Measurements from ENCODE around the gene SIGLEC1.
A peak's percentile ranks its signal among the peaks of the same experiment; 100 is the strongest.

SIGLEC1 gene

GRCh38 chr20:3712279-3712873, at the start of gene SIGLEC1:
TSS of gene SIGLEC1 (minus strand) at chr20:3712600. CDS start at chr20:3707128, 5,472 bp downstream.
- peaks cover 2% of the 10 kb centered on the region for H3K36me3 Mint-ChIP-seq (ENCODE audit: insufficient read depth)
- no peak within 1 kb of the TSS for H3K27ac Mint-ChIP-seq (ENCODE audit: low read depth)
- H3K9me3 Mint-ChIP-seq = no peaks in the 10 kb centered on the region
- no peak for ATAC-seq (replicated peaks; ENCODE audit: extremely low read depth, poor library complexity, severe bottlenecking)
- H3K27me3 Mint-ChIP-seq = peaks cover 27% of the 10 kb centered on the region
- peaks cover 8% of the 10 kb centered on the region for H3K4me1 Mint-ChIP-seq
- no peak for DNase-seq (ENCODE audit: low spot score in 2 of 2)
- no peak within 1 kb of the TSS for H3K4me3 Mint-ChIP-seq

- Mint-ChIP-seq H3K36me3 (ENCODE audit: insufficient read depth) (peaks cover 4% of the 10 kb centered on the region), H3K27ac (ENCODE audit: low read depth) (no peak overlapping the region), H3K4me1 (peaks cover 6% of the 10 kb centered on the region), H3K9me3 (no peaks in the 10 kb centered on the region), H3K27me3 (no peaks in the 10 kb centered on the region), H3K4me3 (no peak overlapping the region)
- ATAC-seq (replicated peaks; ENCODE audit: extremely low read depth, poor library complexity, severe bottlenecking) (no peak), DNase-seq (ENCODE audit: low spot score in 2 of 2) (no peak)
Measured at GRCh38 chr20:3760655-3761348, 48.4 kb upstream of the SIGLEC1 start.

- H3K27me3 Mint-ChIP-seq = no peaks in the 10 kb centered on the region
- no peak overlapping the region for H3K4me3 Mint-ChIP-seq
- H3K36me3 Mint-ChIP-seq (ENCODE audit: insufficient read depth) = peaks cover 4% of the 10 kb centered on the region
- DNase-seq (ENCODE audit: low spot score in 2 of 2) (no peak), ATAC-seq (replicated peaks; ENCODE audit: extremely low read depth, poor library complexity, severe bottlenecking) (no peak)
- no peak overlapping the region for H3K27ac Mint-ChIP-seq (ENCODE audit: low read depth)
- no peaks in the 10 kb centered on the region for H3K4me1 Mint-ChIP-seq
- no peaks in the 10 kb centered on the region for H3K9me3 Mint-ChIP-seq
Measured at GRCh38 chr20:3759884-3760283, 47.5 kb upstream of the SIGLEC1 start.

- Mint-ChIP-seq H3K27me3 (no peaks in the 10 kb centered on the region), H3K27ac (ENCODE audit: low read depth) (no peak overlapping the region), H3K4me3 (no peak overlapping the region), H3K36me3 (ENCODE audit: insufficient read depth) (peaks cover 4% of the 10 kb centered on the region), H3K9me3 (no peaks in the 10 kb centered on the region), H3K4me1 (no peaks in the 10 kb centered on the region)
- DNase-seq (ENCODE audit: low spot score in 2 of 2) (no peak), ATAC-seq (replicated peaks; ENCODE audit: extremely low read depth, poor library complexity, severe bottlenecking) (no peak)
Measured at GRCh38 chr20:3759316-3759823, 47.0 kb upstream of the SIGLEC1 start.

- Mint-ChIP-seq H3K27me3 (no peaks in the 10 kb centered on the region), H3K36me3 (ENCODE audit: insufficient read depth) (peaks cover 4% of the 10 kb centered on the region), H3K9me3 (no peaks in the 10 kb centered on the region), H3K27ac (ENCODE audit: low read depth) (no peak overlapping the region), H3K4me3 (no peak overlapping the region), H3K4me1 (no peaks in the 10 kb centered on the region)
- DNase-seq (ENCODE audit: low spot score in 2 of 2) (no peak), ATAC-seq (replicated peaks; ENCODE audit: extremely low read depth, poor library complexity, severe bottlenecking) (no peak)
Measured at GRCh38 chr20:3758566-3758965, 46.2 kb upstream of the SIGLEC1 start.

- no peak for DNase-seq (ENCODE audit: low spot score in 2 of 2)
- Mint-ChIP-seq H3K9me3 (no peaks in the 10 kb centered on the region), H3K27me3 (no peaks in the 10 kb centered on the region), H3K27ac (ENCODE audit: low read depth) (no peak overlapping the region), H3K4me3 (no peak overlapping the region), H3K36me3 (ENCODE audit: insufficient read depth) (peaks cover 2% of the 10 kb centered on the region), H3K4me1 (peaks cover 5% of the 10 kb centered on the region)
- ATAC-seq (replicated peaks; ENCODE audit: extremely low read depth, poor library complexity, severe bottlenecking) = no peak
Measured at GRCh38 chr20:3757268-3757667, 44.9 kb upstream of the SIGLEC1 start.

GRCh38 chr20:3755814-3756480, 43.5 kb upstream of the SIGLEC1 start:
- Mint-ChIP-seq H3K4me1 (peaks cover 9% of the 10 kb centered on the region), H3K36me3 (ENCODE audit: insufficient read depth) (no peaks in the 10 kb centered on the region), H3K4me3 (no peak overlapping the region), H3K9me3 (no peaks in the 10 kb centered on the region), H3K27me3 (no peaks in the 10 kb centered on the region), H3K27ac (ENCODE audit: low read depth) (no peak overlapping the region)
- ATAC-seq (replicated peaks; ENCODE audit: extremely low read depth, poor library complexity, severe bottlenecking) (no peak), DNase-seq (ENCODE audit: low spot score in 2 of 2) (no peak)

GRCh38 chr20:3755269-3755668, 42.9 kb upstream of the SIGLEC1 start:
- Mint-ChIP-seq H3K27me3 (no peaks in the 10 kb centered on the region), H3K9me3 (no peaks in the 10 kb centered on the region), H3K4me1 (peaks cover 9% of the 10 kb centered on the region), H3K36me3 (ENCODE audit: insufficient read depth) (no peaks in the 10 kb centered on the region), H3K27ac (ENCODE audit: low read depth) (no peak overlapping the region), H3K4me3 (no peak overlapping the region)
- no peak for DNase-seq (ENCODE audit: low spot score in 2 of 2)
- ATAC-seq (replicated peaks; ENCODE audit: extremely low read depth, poor library complexity, severe bottlenecking) = no peak

- no peaks in the 10 kb centered on the region for H3K27me3 Mint-ChIP-seq
- H3K4me1 Mint-ChIP-seq = peaks cover 9% of the 10 kb centered on the region
- no peaks in the 10 kb centered on the region for H3K36me3 Mint-ChIP-seq (ENCODE audit: insufficient read depth)
- no peak overlapping the region for H3K27ac Mint-ChIP-seq (ENCODE audit: low read depth)
- DNase-seq (ENCODE audit: low spot score in 2 of 2) = no peak
- no peak for ATAC-seq (replicated peaks; ENCODE audit: extremely low read depth, poor library complexity, severe bottlenecking)
- H3K4me3 Mint-ChIP-seq = no peak overlapping the region
- H3K9me3 Mint-ChIP-seq = no peaks in the 10 kb centered on the region
Measured at GRCh38 chr20:3754276-3754630, 41.9 kb upstream of the SIGLEC1 start.

- no peak overlapping the region for H3K27ac Mint-ChIP-seq (ENCODE audit: low read depth)
- no peaks in the 10 kb centered on the region for H3K27me3 Mint-ChIP-seq
- ATAC-seq (replicated peaks; ENCODE audit: extremely low read depth, poor library complexity, severe bottlenecking) = no peak
- no peaks in the 10 kb centered on the region for H3K9me3 Mint-ChIP-seq
- peaks cover 9% of the 10 kb centered on the region for H3K4me1 Mint-ChIP-seq
- no peak overlapping the region for H3K4me3 Mint-ChIP-seq
- no peaks in the 10 kb centered on the region for H3K36me3 Mint-ChIP-seq (ENCODE audit: insufficient read depth)
- no peak for DNase-seq (ENCODE audit: low spot score in 2 of 2)
Measured at GRCh38 chr20:3753501-3754275, 41.3 kb upstream of the SIGLEC1 start.

- no peak overlapping the region for H3K27ac Mint-ChIP-seq (ENCODE audit: low read depth)
- peak; percentile 50 to 51 for DNase-seq (ENCODE audit: low spot score in 2 of 2)
- no peaks in the 10 kb centered on the region for H3K9me3 Mint-ChIP-seq
- H3K4me3 Mint-ChIP-seq = no peak overlapping the region
- peaks cover 9% of the 10 kb centered on the region for H3K4me1 Mint-ChIP-seq
- no peaks in the 10 kb centered on the region for H3K27me3 Mint-ChIP-seq
- H3K36me3 Mint-ChIP-seq (ENCODE audit: insufficient read depth) = no peaks in the 10 kb centered on the region
- ATAC-seq (replicated peaks; ENCODE audit: extremely low read depth, poor library complexity, severe bottlenecking) = peak; percentile 55
Measured at GRCh38 chr20:3753098-3753497, 40.7 kb upstream of the SIGLEC1 start.

GRCh38 chr20:3752386-3752759, 40.0 kb upstream of the SIGLEC1 start:
- H3K4me3 Mint-ChIP-seq = peak overlapping the region; percentile 56
- no peak for DNase-seq (ENCODE audit: low spot score in 2 of 2)
- peaks cover 9% of the 10 kb centered on the region for H3K4me1 Mint-ChIP-seq
- no peak for ATAC-seq (replicated peaks; ENCODE audit: extremely low read depth, poor library complexity, severe bottlenecking)
- H3K27me3 Mint-ChIP-seq = peaks cover 5% of the 10 kb centered on the region
- H3K27ac Mint-ChIP-seq (ENCODE audit: low read depth) = no peak overlapping the region
- no peaks in the 10 kb centered on the region for H3K9me3 Mint-ChIP-seq
- no peaks in the 10 kb centered on the region for H3K36me3 Mint-ChIP-seq (ENCODE audit: insufficient read depth)
